Transverse colon (tissue), 3 donors: ENCODE measurements around the gene OBSCN.

ENCODE experiments used
- EP300 ChIP-seq: sonication (generic); formaldehyde crosslinking; IDR thresholded peaks from one replicate; pipeline ENCODE4 v1.6.1; 2017; ENCODE audit warnings: antibody characterized with exemption, low read depth
- TF ChIP-seq, protein P1 (sequence below), 5 experiments: fragments of 200-600 bp in 3 of 5; fragments of 450-650 bp in 2 of 5; sonication (generic) in 3 of 5; IDR thresholded peaks; 1 replicate in 2 of 5; 2 replicates in 3 of 5; pipeline ENCODE4 v1.5.1; 2016 to 2017; ENCODE audit warnings: antibody characterized with exemption in 5 of 5, inconsistent platforms in 3 of 5, mild to moderate bottlenecking in 2 of 5, moderate library complexity in 1 of 5

DNA sequence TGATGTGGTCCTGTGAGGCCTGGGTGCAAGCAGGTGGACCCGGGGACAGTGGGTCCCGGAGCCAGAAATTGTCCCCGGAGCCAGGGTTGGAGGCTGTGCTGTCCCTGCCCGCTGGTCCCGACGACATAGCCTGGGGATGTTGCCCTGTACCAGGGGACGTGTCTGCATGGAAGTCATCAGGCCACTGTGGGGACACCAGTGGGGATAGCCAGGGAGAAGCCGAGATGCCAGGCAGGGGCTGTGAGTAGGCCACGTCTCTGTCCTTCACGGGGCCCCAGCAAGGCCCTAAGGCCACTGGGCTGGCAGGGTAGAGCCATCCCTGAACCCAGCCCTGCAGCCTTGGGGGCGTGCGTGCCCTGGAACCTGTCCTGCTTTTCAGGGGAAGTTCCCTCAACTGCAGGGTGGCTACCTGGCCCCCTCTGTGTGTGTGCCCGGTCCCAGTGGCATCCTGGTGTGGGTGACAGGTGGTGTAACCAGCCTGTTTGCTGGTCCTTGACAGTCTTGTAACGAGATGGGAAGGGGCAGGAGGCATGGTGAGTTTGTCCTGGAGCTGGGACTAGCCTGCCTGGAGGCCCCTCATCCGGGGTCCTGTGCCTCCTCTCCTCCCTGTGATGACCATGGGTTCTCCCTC, 73.2 kb downstream of the OBSCN start:
- TF ChIP-seq, protein P1, sequence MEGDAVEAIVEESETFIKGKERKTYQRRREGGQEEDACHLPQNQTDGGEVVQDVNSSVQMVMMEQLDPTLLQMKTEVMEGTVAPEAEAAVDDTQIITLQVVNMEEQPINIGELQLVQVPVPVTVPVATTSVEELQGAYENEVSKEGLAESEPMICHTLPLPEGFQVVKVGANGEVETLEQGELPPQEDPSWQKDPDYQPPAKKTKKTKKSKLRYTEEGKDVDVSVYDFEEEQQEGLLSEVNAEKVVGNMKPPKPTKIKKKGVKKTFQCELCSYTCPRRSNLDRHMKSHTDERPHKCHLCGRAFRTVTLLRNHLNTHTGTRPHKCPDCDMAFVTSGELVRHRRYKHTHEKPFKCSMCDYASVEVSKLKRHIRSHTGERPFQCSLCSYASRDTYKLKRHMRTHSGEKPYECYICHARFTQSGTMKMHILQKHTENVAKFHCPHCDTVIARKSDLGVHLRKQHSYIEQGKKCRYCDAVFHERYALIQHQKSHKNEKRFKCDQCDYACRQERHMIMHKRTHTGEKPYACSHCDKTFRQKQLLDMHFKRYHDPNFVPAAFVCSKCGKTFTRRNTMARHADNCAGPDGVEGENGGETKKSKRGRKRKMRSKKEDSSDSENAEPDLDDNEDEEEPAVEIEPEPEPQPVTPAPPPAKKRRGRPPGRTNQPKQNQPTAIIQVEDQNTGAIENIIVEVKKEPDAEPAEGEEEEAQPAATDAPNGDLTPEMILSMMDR (IDR thresholded peaks at IDR 0.05): no peak
- TF ChIP-seq EP300: no peak
